Heart right ventricle (tissue), 16 donors: ENCODE measurements around the gene CLDN6. TPM values are rescaled to one million over a fixed set of nuclear protein-coding genes. Genes with fewer than 3 reads are reported as not detected.

Experiments
- ATAC-seq, 8 donors: fragments of 200-7000 bp; cut with Tn5 transposase; one replicate each; pipeline ENCODE4 v1.9.1; 2020; ENCODE audit warnings: mild to moderate bottlenecking in 8 of 8, moderate library complexity in 8 of 8, moderate number of reproducible peaks in 1 of 8
- DNase-seq, 2 donors: peaks; one replicate each; pipeline ENCODE4 v3.0.0-alpha.2; 2020
- H3K27ac ChIP-seq, 10 donors: fragments of 200-600 bp; sonication (generic) in 2 of 10; one replicate each; pipeline versions ENCODE4 v1.5.0 to v1.8.0; 2020 to 2022; ENCODE audit warnings: mild to moderate bottlenecking in 3 of 10
- H3K27me3 ChIP-seq, 7 donors: fragments of 200-600 bp; one replicate each; pipeline ENCODE4 v1.8.0; 2021 to 2022; ENCODE audit warnings: mild to moderate bottlenecking in 2 of 7
- H3K36me3 ChIP-seq, 9 donors: fragments of 200-600 bp; sonication (generic) in 1 of 9; one replicate each; pipeline versions ENCODE4 v1.5.0 to v1.8.0; 2020 to 2022; ENCODE audit warnings: mild to moderate bottlenecking in 2 of 9
- H3K4me1 ChIP-seq, 9 donors: fragments of 200-600 bp; sonication (generic) in 1 of 9; one replicate each; pipeline versions ENCODE4 v1.5.0 to v1.8.0; 2020 to 2022; ENCODE audit warnings: mild to moderate bottlenecking in 4 of 9
- H3K4me3 ChIP-seq, 10 donors: fragments of 200-600 bp; sonication (generic) in 2 of 10; one replicate each; pipeline versions ENCODE4 v1.5.0 to v1.8.0; 2020 to 2022; ENCODE audit warnings: mild to moderate bottlenecking in 7 of 10, moderate library complexity in 2 of 10
- H3K9me3 ChIP-seq, 11 donors: fragments of 200-600 bp in 10 of 11; sonication (generic) in 2 of 11; one replicate each; pipeline versions ENCODE4 v1.5.0 to v1.8.0; 2013 to 2022; ENCODE audit warnings: mild to moderate bottlenecking in 2 of 11, control low read depth in 1 of 11, moderate library complexity in 1 of 11
- CTCF ChIP-seq, 9 donors: fragments of 200-600 bp; sonication (generic) in 2 of 9; IDR thresholded peaks; one replicate each; pipeline versions ENCODE4 v1.5.0 to v1.8.0; 2021 to 2022; ENCODE audit warnings: antibody characterized with exemption in 9 of 9, mild to moderate bottlenecking in 5 of 9, moderate library complexity in 1 of 9
- WGBS, 2 donors: extraction: QIAGEN DNeasy Blood & Tissue Kit; methylation state at CpG; one replicate each; pipeline ENCODE4 v1.1.7; 2013; ENCODE audit warnings: inconsistent platforms in 1 of 2; 5-methylcytosine and 5-hydroxymethylcytosine counted together
- intact Hi-C, 10 donors: fragments of 100-400 bp; cut with DNase I; formaldehyde crosslinking; loops; one replicate each; pipeline versions ENCODE4 v1.11.1 to v1.14.2; 2022
- polyA plus RNA-seq, 2 donors: library from polyadenylated mRNA; stranded (reverse); fragments of 200-250 nt; gene quantifications; one replicate each; pipeline ENCODE4 v1.2.3, GENCODE V29; 2013
- total RNA-seq, 10 donors: library from RNA; stranded (reverse); fragmentation: NEBNext Ultra II Directional in 3 of 10; extraction: Animal tissue kit (Norgen Biotek cat#: 25700) in 3 of 10; gene quantifications; one replicate each; pipeline versions ENCODE4 v1.2.1 to v1.2.4, GENCODE V29; 2021 to 2023
- donor health status: Arrhythmogenic right ventricular cardiomyopathy.
- donor health status: ischemic (EF 13 %, LVEDD 7.1; RV severe dilation, severe dysfunction).
- donor health status: healthy with polysubstance abuse.
- donor health status: DM: no; HTN: yes; CAD: no.
- donor health status: DM: no; HTN: no; CAD: no.
- donor health status: ischemic (EF 25% LVEDD 6.9; RV normal size, moderate dysfunction).
- donor health status: ischemic (EF 25% LVEDD 5.7; RV mildly dilated, moderate dysfunction).
- donor health status: healthy.
- donor health status: DM: yes; HTN: yes; CAD: no.
- donor health status: Ischemic cardiomyopathy.
- donor health status: ischemic (EF 35%, LVEDD 5.7; RV mildly dilated, moderate dysfunction).
- donor health status: nonischemic (EF 11% LVEDD 7.7; RV severe dilation, severe dysfunction).
- donor health status: DM: yes; HTN: yes; CAD: no.
- donor health status: PGD.
- donor health status: ischemic (EF 29% LVEDD 5.4; RV normal size, mild dysfunction).
- donor health status: nonischemic (EF 23%, LVEDD 6.1; RV moderate dilation, normal function).

CLDN6 gene
- total and polyA plus RNA-seq, 12 donors: 0.03 to 0.28 TPM; not detected in 10

- TF ChIP-seq CTCF (IDR thresholded peaks at IDR 0.05): no peak
- intact Hi-C loops: no loop called here
- DNase-seq: no peak
- H3K27ac ChIP-seq: no peak overlapping the region
- H3K4me1 ChIP-seq: peaks cover 0 to 14% (median 8%) of the 10 kb centered on the region in 9 donors
- H3K9me3 ChIP-seq: no peaks in the 10 kb centered on the region
- peaks cover 19 to 93% (median 71%) of the 10 kb centered on the region in 7 donors for H3K27me3 ChIP-seq
- no peak overlapping the region for H3K4me3 ChIP-seq
- no peak for ATAC-seq
- H3K36me3 ChIP-seq: no peaks in the 10 kb centered on the region
- WGBS, 2 donors: 39 to 51% methylated on average over 12 of the region's 12 CpGs
Observed at GRCh38 chr16:3013998-3014690, 3.8 kb downstream of the CLDN6 start.

GRCh38 chr16:3013491-3013951 is 4.5 kb downstream of the CLDN6 start:
- H3K4me3 ChIP-seq: no peak overlapping the region
- no peaks in the 10 kb centered on the region for H3K9me3 ChIP-seq
- ATAC-seq (no peak), DNase-seq (no peak)
- WGBS, 2 donors: 39 to 55% methylated on average over 27 of the region's 27 CpGs
- no peak for TF ChIP-seq CTCF (IDR thresholded peaks at IDR 0.05)
- H3K27me3 ChIP-seq: peaks cover 19 to 94% (median 73%) of the 10 kb centered on the region in 7 donors
- H3K27ac ChIP-seq: no peak overlapping the region
- no peaks in the 10 kb centered on the region for H3K36me3 ChIP-seq
- peaks cover 0 to 11% (median 7%) of the 10 kb centered on the region in 9 donors for H3K4me1 ChIP-seq
- intact Hi-C loops: no loop called here

- ATAC-seq: peak in 2 of 8 donors; percentile 6 to 34
- Histone ChIP-seq H3K9me3 (no peaks in the 10 kb centered on the region), H3K27me3 (peaks cover 18 to 94% (median 73%) of the 10 kb centered on the region in 7 donors), H3K4me1 (peaks cover 0 to 11% (median 4%) of the 10 kb centered on the region in 9 donors), H3K36me3 (no peaks in the 10 kb centered on the region), H3K4me3 (no peak within 1 kb of the TSS), H3K27ac (no peak within 1 kb of the TSS)
- no peak for DNase-seq
- WGBS, 2 donors: 35 to 40% methylated on average over 27 of the region's 27 CpGs
- no peak for TF ChIP-seq CTCF (IDR thresholded peaks at IDR 0.05)
- intact Hi-C loops: no loop called here
Observed at GRCh38 chr16:3012828-3013420, 5.1 kb downstream of the CLDN6 start, which contains the start of gene CLDN9. TSS of gene CLDN9 (plus strand) at chr16:3012923. CDS start at chr16:3013363, 440 bp downstream.

- TF ChIP-seq CTCF (IDR thresholded peaks at IDR 0.05): no peak
- intact Hi-C loops: no loop called here
- H3K36me3 ChIP-seq: no peaks in the 10 kb centered on the region
- peaks cover 0 to 16% (median 0%) of the 10 kb centered on the region in 9 donors for H3K4me1 ChIP-seq
- peaks cover 11 to 94% (median 73%) of the 10 kb centered on the region in 7 donors for H3K27me3 ChIP-seq
- DNase-seq: no peak
- WGBS, 2 donors: 5 to 9% methylated on average over 19 of the region's 19 CpGs
- no peak overlapping the region for H3K4me3 ChIP-seq
- H3K9me3 ChIP-seq: no peaks in the 10 kb centered on the region
- H3K27ac ChIP-seq: no peak overlapping the region
- ATAC-seq: no peak
Observed at GRCh38 chr16:3012246-3012645, 5.7 kb downstream of the CLDN6 start.
